Duodenal mucosa (tissue), 2 donors: Measurements from ENCODE around the gene ZNF692.
A peak's percentile ranks its signal among the peaks of the same experiment; 100 is the strongest.

Experiments used
- H3K27ac ChIP-seq: one replicate; pipeline ENCODE4 v1.7.0; 2013; ENCODE audit warnings: low read depth, low read length
- H3K27me3 ChIP-seq, 2 donors: one replicate each; pipeline ENCODE4 v1.7.0; 2013; ENCODE audit warnings: low read length in 2 of 2, control low read depth in 1 of 2; ENCODE audit not compliant: insufficient read depth in 2 of 2, control insufficient read depth in 1 of 2
- H3K36me3 ChIP-seq, 2 donors: one replicate each; pipeline ENCODE4 v1.7.0; 2013; ENCODE audit warnings: low read length in 2 of 2, control low read depth in 1 of 2; ENCODE audit not compliant: insufficient read depth in 2 of 2, control insufficient read depth in 1 of 2
- H3K4me1 ChIP-seq, 2 donors: one replicate each; pipeline ENCODE4 v1.7.0; 2013; ENCODE audit warnings: low read length in 2 of 2, control low read depth in 1 of 2; ENCODE audit not compliant: insufficient read depth in 2 of 2, control insufficient read depth in 1 of 2
- H3K4me3 ChIP-seq, 2 donors: one replicate each; pipeline ENCODE4 v1.7.0; 2013; ENCODE audit warnings: low read length in 2 of 2, low read depth in 1 of 2
- H3K9ac ChIP-seq, 2 donors: one replicate each; pipeline ENCODE4 v1.7.0; 2013; ENCODE audit warnings: low read length in 2 of 2, low read depth in 1 of 2
- H3K9me3 ChIP-seq, 2 donors: one replicate each; pipeline ENCODE4 v1.7.0; 2013; ENCODE audit warnings: low read length in 2 of 2, control low read depth in 1 of 2; ENCODE audit not compliant: control insufficient read depth in 1 of 2

ZNF692 gene

DNA sequence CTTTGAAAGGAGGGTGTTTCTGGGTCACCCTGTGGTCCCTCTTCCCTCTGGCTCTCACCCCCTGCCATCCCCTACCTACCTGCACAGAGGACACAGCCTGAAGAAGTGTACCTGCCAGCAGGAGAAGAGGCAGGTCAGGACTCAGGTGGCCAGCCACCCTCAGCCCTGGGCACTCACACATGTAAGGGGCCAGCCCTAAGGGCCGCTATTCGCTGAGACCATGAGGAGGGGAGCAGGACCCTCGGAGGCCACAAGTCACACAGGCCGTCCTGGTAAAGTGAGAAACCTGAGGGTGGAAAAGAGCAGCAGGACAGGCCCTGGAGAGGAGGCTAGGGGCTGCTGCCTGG, 1.2 kb downstream of the ZNF692 start:
- peaks cover 3 to 20% of the 10 kb centered on the region in 2 donors for H3K36me3 ChIP-seq
- peaks cover 21 to 23% of the 10 kb centered on the region in 2 donors for H3K4me1 ChIP-seq
- no peaks in the 10 kb centered on the region for H3K9me3 ChIP-seq
- peak overlapping the region; percentile 83 to 85 for H3K4me3 ChIP-seq
- H3K9ac ChIP-seq: peak overlapping the region; percentile 83 to 85
- no peak overlapping the region for H3K27ac ChIP-seq
- H3K27me3 ChIP-seq: no peaks in the 10 kb centered on the region

DNA sequence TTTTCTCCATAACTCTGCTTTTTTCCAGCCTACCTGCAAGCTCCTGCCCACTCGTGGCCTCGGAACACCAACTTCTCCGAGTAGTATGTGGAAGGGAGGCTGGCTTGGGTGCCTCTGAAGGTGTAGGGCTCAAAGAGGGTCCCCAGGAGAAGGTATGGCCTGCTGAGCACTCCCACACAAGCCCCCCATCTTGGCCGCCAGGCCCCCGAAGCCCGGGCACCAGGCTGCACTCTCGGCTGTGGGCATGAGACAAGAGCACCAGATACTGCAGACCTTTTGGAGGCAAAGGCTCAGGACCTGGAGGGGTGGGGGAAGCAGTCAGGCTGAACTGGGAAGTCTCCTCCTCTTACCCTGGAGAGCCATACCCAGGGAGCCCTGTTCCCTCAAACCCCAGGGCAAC, 1.7 kb downstream of the ZNF692 start:
- H3K27ac ChIP-seq: no peak overlapping the region
- peak overlapping the region; percentile 83 to 85 for H3K4me3 ChIP-seq

DNA sequence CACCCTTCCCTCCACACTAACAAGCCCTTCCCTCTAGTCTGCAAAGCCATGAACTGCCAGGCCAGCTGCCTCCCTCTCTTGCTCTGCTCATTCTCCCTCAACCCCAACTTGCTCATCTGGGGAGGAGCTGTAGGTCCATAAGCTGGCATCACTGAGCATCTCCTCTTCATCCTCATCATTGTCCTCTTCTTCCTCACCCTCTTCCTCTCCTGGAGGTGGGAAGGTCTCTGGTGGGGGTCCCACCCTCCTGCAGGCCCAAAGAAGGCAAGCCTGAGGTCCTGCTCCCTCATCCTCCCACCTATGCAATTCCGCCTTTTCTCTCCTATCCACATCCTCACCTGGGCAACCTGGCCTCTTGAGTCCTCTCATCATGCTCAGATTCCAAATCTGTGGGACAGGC, 2.7 kb downstream of the ZNF692 start:
- Histone ChIP-seq H3K4me3 (no peak overlapping the region), H3K9me3 (no peaks in the 10 kb centered on the region), H3K27ac (no peak overlapping the region), H3K4me1 (peaks cover 17% of the 10 kb centered on the region in 2 donors), H3K36me3 (peaks cover 3 to 22% of the 10 kb centered on the region in 2 donors), H3K9ac (no peak overlapping the region), H3K27me3 (no peaks in the 10 kb centered on the region)

More for the DNA sequence above, 1.7 kb downstream of the ZNF692 start:
- Histone ChIP-seq H3K9me3 (no peaks in the 10 kb centered on the region), H3K27me3 (no peaks in the 10 kb centered on the region), H3K4me1 (peaks cover 17 to 18% of the 10 kb centered on the region in 2 donors), H3K9ac (peak overlapping the region; percentile 83 to 85), H3K36me3 (peaks cover 3 to 20% of the 10 kb centered on the region in 2 donors)

DNA sequence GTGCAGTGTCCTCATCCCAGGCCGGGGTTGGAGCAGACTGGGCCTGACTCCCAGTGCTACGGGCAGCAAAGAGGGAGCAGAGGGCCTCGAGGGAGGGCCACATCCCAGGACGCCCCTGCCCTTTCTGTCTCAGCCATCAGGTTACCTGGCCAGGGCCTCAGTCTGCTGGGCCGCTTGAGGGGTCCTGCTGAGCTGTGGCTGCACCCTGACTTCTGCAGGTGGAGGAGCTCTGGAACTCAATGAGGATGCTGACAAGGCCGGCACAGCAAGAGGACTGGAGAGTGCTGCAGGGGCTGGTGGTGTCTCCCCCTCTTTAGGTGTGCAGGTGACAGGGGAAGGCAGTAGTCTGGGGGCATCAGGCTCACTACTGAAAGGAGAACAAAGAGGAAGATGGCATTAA, 3.3 kb downstream of the ZNF692 start:
- H3K36me3 ChIP-seq: peaks cover 3 to 24% of the 10 kb centered on the region in 2 donors
- no peaks in the 10 kb centered on the region for H3K27me3 ChIP-seq
- H3K4me1 ChIP-seq: peaks cover 17% of the 10 kb centered on the region in 2 donors
- no peaks in the 10 kb centered on the region for H3K9me3 ChIP-seq
- no peak overlapping the region for H3K9ac ChIP-seq
- no peak overlapping the region for H3K27ac ChIP-seq
- H3K4me3 ChIP-seq: no peak overlapping the region

DNA sequence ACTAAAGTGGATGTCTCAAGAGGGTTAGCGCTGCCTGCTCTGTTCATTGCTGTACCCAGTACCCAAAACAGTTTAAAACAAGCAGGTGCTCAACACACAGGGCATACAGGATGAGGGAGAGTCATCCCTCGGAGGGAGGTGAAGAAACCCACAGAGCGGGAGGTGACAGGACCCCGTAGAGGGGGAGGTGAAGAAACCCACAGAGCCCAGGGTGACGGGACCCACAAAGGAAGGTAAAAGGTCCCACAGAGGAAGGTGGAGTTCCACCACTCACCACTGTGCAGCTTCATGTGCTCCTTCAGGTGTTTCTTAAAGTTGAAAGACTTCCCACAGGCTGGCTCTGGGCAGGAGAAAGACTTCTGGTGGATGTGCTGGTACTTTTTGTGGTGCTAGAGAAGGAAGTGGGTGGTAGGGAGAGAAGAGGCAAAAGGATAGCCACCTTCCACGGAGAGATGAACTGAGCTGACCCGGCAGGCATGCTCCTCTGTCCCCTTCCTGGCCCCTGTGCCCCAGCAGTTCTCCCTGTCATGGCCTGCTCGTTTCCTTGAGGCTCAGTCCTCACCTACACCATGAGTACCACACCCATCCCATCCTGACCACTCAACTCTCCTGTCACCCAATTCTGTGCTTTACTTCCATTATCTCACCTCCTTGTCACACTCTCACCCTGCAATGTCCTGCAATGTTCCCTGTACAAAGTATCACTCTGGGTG, 5.1 kb downstream of the ZNF692 start:
- no peak overlapping the region for H3K27ac ChIP-seq
- no peak overlapping the region for H3K4me3 ChIP-seq
- no peak overlapping the region for H3K9ac ChIP-seq
- H3K4me1 ChIP-seq: peaks cover 9 to 10% of the 10 kb centered on the region in 2 donors
- H3K9me3 ChIP-seq: no peaks in the 10 kb centered on the region
- H3K36me3 ChIP-seq: peaks cover 17 to 41% of the 10 kb centered on the region in 2 donors
- no peaks in the 10 kb centered on the region for H3K27me3 ChIP-seq

DNA sequence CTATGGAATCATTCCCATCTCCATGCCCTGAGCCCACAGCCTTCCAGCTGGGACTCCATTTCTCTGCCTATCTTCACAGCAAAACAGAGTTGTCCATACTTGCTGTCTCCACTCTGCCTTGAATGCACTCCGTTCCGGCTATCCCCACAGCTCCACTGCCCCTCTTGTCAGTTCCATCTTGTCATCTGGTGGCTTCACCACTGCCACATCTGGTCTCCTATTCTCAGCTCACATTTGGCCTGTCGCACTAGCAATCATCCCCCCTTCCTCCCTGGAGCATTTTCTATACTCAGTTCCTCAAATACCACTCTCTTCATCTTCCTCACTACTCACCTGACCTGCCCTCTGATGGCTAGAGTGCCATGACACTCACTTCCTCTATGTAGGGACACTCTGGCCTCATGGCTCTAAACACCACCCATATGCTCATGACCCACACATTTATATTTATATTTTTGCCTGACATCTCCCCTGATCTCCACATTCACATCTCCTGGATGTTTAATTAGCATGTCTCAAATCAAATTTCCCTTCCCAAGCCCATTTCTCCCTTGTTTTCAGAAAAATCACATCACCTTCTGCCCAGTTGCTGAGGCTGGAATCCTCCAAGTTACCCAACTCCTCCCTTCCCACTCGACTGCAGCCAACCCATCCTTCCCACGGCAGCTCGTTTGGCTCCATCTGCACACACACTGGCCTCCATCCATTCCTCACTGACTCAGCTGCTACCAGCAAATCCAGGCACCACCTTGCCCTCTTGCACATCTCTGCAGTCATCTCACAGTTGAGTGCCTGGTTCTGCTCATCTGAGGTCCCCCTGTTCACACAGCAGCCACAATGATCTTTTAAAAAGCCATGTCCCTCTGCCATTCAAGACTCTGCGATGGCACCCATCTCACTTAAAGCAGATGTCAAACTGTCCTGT, 6.1 kb downstream of the ZNF692 start:
- no peaks in the 10 kb centered on the region for H3K9me3 ChIP-seq
- H3K4me1 ChIP-seq: peaks cover 6 to 7% of the 10 kb centered on the region in 2 donors
- peaks cover 21 to 52% of the 10 kb centered on the region in 2 donors for H3K36me3 ChIP-seq
- no peak overlapping the region for H3K9ac ChIP-seq
- no peak overlapping the region for H3K27ac ChIP-seq
- H3K27me3 ChIP-seq: no peaks in the 10 kb centered on the region
- H3K4me3 ChIP-seq: no peak overlapping the region

DNA sequence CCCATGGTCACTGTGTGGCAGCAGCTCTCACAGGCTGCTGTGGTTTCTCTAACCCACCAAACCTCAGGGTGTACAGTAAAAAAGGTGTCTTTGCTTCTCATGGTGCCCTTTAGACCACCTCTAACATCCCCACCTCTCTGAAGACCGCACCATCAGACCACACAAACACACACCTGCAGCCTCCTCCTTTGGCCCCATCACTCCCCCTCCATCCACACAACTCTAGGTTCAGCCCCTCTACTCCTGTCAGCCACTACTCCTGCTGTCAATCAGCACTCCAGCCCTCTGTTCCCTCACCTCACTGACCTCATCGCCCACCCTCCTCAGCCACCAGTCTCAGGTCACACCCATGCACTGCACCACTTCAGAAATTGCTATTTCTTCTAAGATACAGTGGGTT, 7.5 kb downstream of the ZNF692 start:
- peaks cover 24 to 63% of the 10 kb centered on the region in 2 donors for H3K36me3 ChIP-seq

DNA sequence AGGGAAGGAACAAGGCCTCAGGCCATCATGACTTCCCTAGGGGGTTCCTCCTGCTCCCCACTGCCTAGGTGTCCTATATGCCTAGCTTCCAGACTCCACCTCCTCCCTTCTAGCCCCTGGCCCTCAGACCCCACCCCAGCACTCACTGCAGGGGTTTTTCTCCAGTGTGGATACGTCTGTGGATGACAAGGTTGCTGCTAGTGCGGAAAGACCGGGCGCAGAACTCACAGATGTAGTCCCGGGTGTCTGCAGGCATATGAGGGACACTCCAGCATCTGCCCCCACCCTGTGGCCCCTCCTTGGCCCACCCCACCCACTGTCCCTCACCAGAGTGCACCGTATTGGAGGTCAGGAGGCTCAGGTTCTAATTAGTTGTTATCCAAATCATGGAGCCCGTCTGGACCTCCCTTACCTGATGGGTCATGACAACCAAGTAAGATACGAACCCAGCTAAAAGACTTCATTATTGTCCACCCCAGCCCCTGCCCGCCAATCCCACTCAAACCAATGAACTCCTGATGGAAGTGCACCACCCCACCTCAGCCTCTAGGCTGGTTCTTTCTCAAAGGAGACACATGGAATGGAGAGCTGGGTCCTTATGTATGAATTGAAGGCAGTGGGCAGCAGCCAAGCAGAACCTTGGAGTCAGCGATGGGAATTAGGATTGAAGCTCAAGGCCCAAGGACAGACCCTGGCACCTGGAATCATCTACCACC, 8.2 kb downstream of the ZNF692 start:
- Histone ChIP-seq H3K27ac (no peak overlapping the region), H3K9ac (no peak overlapping the region), H3K4me3 (no peak overlapping the region), H3K27me3 (no peaks in the 10 kb centered on the region), H3K9me3 (no peaks in the 10 kb centered on the region), H3K36me3 (peaks cover 24 to 70% of the 10 kb centered on the region in 2 donors), H3K4me1 (no peaks in the 10 kb centered on the region)

More for the DNA sequence above, 7.5 kb downstream of the ZNF692 start:
- Histone ChIP-seq H3K4me3 (no peak overlapping the region), H3K9me3 (no peaks in the 10 kb centered on the region), H3K4me1 (no peaks in the 10 kb centered on the region), H3K27ac (no peak overlapping the region), H3K9ac (no peak overlapping the region), H3K27me3 (no peaks in the 10 kb centered on the region)

DNA sequence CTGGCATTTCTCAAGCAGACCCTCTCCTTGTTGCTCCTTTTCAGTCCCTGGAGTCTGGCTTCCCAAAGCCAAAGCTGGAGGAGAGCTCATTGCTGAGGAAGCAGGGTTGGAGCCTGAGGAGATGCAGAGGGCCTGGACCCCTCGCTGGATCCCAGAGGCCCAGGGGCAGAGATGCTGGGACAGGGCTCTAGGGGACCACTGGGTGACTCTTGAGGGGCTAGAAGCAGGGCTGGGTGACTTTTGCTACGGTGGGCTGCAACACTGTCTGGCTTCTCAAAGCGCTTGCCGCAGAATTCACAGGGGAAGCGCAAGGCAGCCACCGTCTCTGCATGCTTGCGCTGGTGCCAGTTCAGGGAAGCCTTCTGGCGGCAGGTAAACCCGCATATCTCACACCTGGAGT, 8.8 kb downstream of the ZNF692 start:
- Histone ChIP-seq H3K9me3 (no peaks in the 10 kb centered on the region), H3K9ac (no peak overlapping the region), H3K4me3 (no peak overlapping the region), H3K27ac (no peak overlapping the region), H3K36me3 (peaks cover 24 to 70% of the 10 kb centered on the region in 2 donors), H3K4me1 (no peaks in the 10 kb centered on the region), H3K27me3 (no peaks in the 10 kb centered on the region)

DNA sequence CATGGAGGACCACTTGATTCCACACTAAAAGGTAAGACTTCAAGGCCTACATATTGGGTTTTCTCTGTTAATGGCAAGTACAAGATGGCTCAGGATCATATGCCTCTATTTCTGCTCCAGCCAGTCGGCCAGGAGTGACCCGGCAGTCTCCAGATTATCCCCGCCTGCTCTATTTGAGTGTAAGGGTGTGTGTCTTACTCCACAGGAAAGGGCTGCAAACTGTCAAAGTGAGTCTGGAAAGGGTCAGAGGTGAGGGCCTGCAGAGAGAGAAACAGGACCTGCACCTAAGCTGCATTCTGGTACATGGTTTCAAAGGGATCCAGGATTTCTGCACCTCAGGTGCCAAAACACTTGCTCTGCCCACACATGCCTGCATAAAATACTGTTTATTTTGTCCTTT, 9.2 kb downstream of the ZNF692 start:
- H3K27ac ChIP-seq: no peak overlapping the region
- peaks cover 21 to 71% of the 10 kb centered on the region in 2 donors for H3K36me3 ChIP-seq
- H3K4me1 ChIP-seq: no peaks in the 10 kb centered on the region
- H3K27me3 ChIP-seq: no peaks in the 10 kb centered on the region
- H3K9me3 ChIP-seq: no peaks in the 10 kb centered on the region
- no peak overlapping the region for H3K4me3 ChIP-seq
- no peak overlapping the region for H3K9ac ChIP-seq
